HTERT RPE-1 (cell line): ENCODE data around the gene IKZF3.
"Not testable (repeated sequence)": the region's sequence is repeated elsewhere in the genome, so short reads cannot be mapped to it uniquely, and the experiment has no call there.

Experiments
- in situ Hi-C: fragments of 300-500 bp; cut with MboI; formaldehyde crosslinking; loops from 4 replicates; pipeline ENCODE4 v1.14.3; 2020; ENCODE audit warnings: low sequenced_read_pairs

Gene IKZF3

GRCh38 chr17:39742126-39742855 lies 121.8 kb downstream of the IKZF3 start:
- in situ Hi-C loops: no loop called here

GRCh38 chr17:39740357-39741111 lies 123.6 kb downstream of the IKZF3 start:
- in situ Hi-C loops: no loop called here

- in situ Hi-C loops: no loop called here
These were observed 124.2 kb downstream of the IKZF3 start for GRCh38 chr17:39739885-39740356.

- in situ Hi-C loops: no loop called here
These were observed 124.9 kb downstream of the IKZF3 start for GRCh38 chr17:39738983-39739884.

- in situ Hi-C loops: no loop called here
These were observed 125.6 kb downstream of the IKZF3 start for GRCh38 chr17:39738568-39738901.

- in situ Hi-C loops: no loop called here
These were observed 126.1 kb downstream of the IKZF3 start, which contains the start of gene GRB7 for GRCh38 chr17:39737760-39738567. TSS of gene GRB7 (plus strand) at chr17:39737938. CDS start at chr17:39742302, 4,364 bp downstream.

GRCh38 chr17:39737206-39737759 lies 126.8 kb downstream of the IKZF3 start:
- in situ Hi-C loops: no loop called here

- in situ Hi-C loops: no loop called here
These were observed 127.6 kb downstream of the IKZF3 start for GRCh38 chr17:39736319-39737165.

GRCh38 chr17:39735882-39736281 lies 128.2 kb downstream of the IKZF3 start:
- in situ Hi-C loops: no loop called here

GRCh38 chr17:39732586-39732985 lies 131.5 kb downstream of the IKZF3 start:
- in situ Hi-C loops: no loop called here

GRCh38 chr17:39730095-39730921 lies 133.8 kb downstream of the IKZF3 start, which contains the start of gene MIEN1:
TSS of gene MIEN1 (minus strand) at chr17:39730532. CDS start at chr17:39730495, 37 bp downstream.
- in situ Hi-C loops: no loop called here

- in situ Hi-C loops: no loop called here
These were observed 134.7 kb downstream of the IKZF3 start for GRCh38 chr17:39729280-39729851.

GRCh38 chr17:39727556-39727955 lies 136.6 kb downstream of the IKZF3 start:
- in situ Hi-C loops: no loop called here

GRCh38 chr17:39726617-39727016 lies 137.5 kb downstream of the IKZF3 start:
- in situ Hi-C loops: no loop called here

- in situ Hi-C loops: not testable (repeated sequence)
These were observed 138.2 kb downstream of the IKZF3 start for GRCh38 chr17:39725923-39726322.

- in situ Hi-C loops: no loop called here
These were observed 139.4 kb downstream of the IKZF3 start for GRCh38 chr17:39724731-39725130.

GRCh38 chr17:39722965-39723848 lies 140.9 kb downstream of the IKZF3 start:
- in situ Hi-C loops: no loop called here
